ENCODE measurements around the gene ACYP1. TPM values are rescaled to one million over a fixed set of nuclear protein-coding genes. Genes with fewer than 3 reads are reported as not detected.
A peak's percentile ranks its signal among the peaks of the same experiment; 100 is the strongest.

ACYP1 gene
- total RNA-seq, 3 donors from 2014 or later (not counting 1 experiment from before 2014, with no cell fraction given), result 13.3 to 17.4 (median 14.9) TPM

DNA sequence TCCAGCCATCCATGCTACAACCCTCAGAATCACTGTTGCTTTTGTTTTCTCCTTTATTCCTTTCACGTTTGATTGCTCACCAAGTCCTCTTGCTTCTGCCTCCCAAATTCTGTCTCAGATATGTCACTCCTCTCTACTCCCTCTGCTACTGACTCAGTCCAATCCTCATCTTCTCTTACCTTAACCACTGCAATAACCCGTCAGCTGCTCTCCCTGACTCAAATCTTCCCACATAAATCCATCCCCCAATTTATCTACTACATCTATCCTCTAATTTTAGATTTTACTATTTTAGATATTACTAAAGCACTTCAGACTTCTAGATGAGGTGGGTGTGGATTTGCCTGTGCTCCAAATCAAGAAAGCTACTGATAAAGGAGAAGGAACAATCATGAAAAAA is 37.9 kb downstream of the ACYP1 start:
- H3K27ac Mint-ChIP-seq, result no peak overlapping the region
- WGBS (ENCODE audit: insufficient coverage), result 97% methylated on average over 2 of the region's 2 CpGs
- no peaks in the 10 kb centered on the region for H3K9me3 Mint-ChIP-seq
- Histone ChIP-seq H3K27ac (ENCODE audit: low read length) (no peak overlapping the region), H3K27me3 (ENCODE audit: control insufficient read depth, insufficient read depth, low read length) (no peaks in the 10 kb centered on the region), H3K4me1 (ENCODE audit: control insufficient read depth, insufficient read depth, low read length) (no peaks in the 10 kb centered on the region), H3K4me3 (ENCODE audit: low read length) (no peak overlapping the region), H3K36me3 (ENCODE audit: control insufficient read depth, insufficient read depth, low read length) (peaks cover 27% of the 10 kb centered on the region), H3K9me3 (ENCODE audit: control insufficient read depth, insufficient read depth, low read length) (no peaks in the 10 kb centered on the region)
- DNase-seq, result no peak
- TF ChIP-seq, protein P1, sequence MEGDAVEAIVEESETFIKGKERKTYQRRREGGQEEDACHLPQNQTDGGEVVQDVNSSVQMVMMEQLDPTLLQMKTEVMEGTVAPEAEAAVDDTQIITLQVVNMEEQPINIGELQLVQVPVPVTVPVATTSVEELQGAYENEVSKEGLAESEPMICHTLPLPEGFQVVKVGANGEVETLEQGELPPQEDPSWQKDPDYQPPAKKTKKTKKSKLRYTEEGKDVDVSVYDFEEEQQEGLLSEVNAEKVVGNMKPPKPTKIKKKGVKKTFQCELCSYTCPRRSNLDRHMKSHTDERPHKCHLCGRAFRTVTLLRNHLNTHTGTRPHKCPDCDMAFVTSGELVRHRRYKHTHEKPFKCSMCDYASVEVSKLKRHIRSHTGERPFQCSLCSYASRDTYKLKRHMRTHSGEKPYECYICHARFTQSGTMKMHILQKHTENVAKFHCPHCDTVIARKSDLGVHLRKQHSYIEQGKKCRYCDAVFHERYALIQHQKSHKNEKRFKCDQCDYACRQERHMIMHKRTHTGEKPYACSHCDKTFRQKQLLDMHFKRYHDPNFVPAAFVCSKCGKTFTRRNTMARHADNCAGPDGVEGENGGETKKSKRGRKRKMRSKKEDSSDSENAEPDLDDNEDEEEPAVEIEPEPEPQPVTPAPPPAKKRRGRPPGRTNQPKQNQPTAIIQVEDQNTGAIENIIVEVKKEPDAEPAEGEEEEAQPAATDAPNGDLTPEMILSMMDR (IDR thresholded peaks at IDR 0.05), result no peak
- peaks cover 9% of the 10 kb centered on the region for H3K36me3 Mint-ChIP-seq
- ATAC-seq, result no peak
- H3K27me3 Mint-ChIP-seq (ENCODE audit: low read depth in 2 of 2), result no peaks in the 10 kb centered on the region
- intact Hi-C loops (cut with micrococcal nuclease), result no loop called here
- H3K4me1 Mint-ChIP-seq, result no peaks in the 10 kb centered on the region
- H3K4me3 Mint-ChIP-seq, result no peak overlapping the region

DNA sequence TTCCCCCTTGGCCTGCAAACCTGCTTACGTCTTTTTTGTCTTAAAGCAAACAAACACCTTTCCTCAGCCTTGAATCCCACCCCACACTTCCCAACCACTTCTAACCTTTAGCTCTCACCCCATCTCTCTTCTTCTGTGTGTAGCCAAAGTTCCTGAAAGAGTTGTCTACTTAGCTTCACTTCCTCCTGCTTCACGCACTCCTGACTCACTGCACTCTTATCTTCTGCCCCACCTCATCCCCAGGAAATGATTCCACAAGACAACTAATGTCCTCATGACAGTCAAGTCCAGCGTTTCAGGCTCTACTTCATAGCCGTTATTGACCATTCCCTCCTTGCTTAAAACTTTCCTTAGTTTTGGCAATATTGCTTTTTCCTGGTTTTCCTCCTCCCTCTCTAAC is 38.7 kb downstream of the ACYP1 start:
- Histone ChIP-seq H3K4me3 (ENCODE audit: low read length) (no peak overlapping the region), H3K9me3 (ENCODE audit: control insufficient read depth, insufficient read depth, low read length) (no peaks in the 10 kb centered on the region), H3K4me1 (ENCODE audit: control insufficient read depth, insufficient read depth, low read length) (no peaks in the 10 kb centered on the region), H3K36me3 (ENCODE audit: control insufficient read depth, insufficient read depth, low read length) (peaks cover 25% of the 10 kb centered on the region), H3K27me3 (ENCODE audit: control insufficient read depth, insufficient read depth, low read length) (no peaks in the 10 kb centered on the region), H3K27ac (ENCODE audit: low read length) (no peak overlapping the region)
- Mint-ChIP-seq H3K4me3 (no peak overlapping the region), H3K9me3 (no peaks in the 10 kb centered on the region), H3K27ac (no peak overlapping the region), H3K36me3 (peaks cover 3% of the 10 kb centered on the region), H3K27me3 (ENCODE audit: low read depth in 2 of 2) (no peaks in the 10 kb centered on the region), H3K4me1 (no peaks in the 10 kb centered on the region)
- DNase-seq (no peak), ATAC-seq (no peak)
- 63% methylated on average over 4 of the region's 4 CpGs for WGBS (ENCODE audit: insufficient coverage)
- TF ChIP-seq, protein P1 (IDR thresholded peaks at IDR 0.05), result no peak
- intact Hi-C loops (cut with micrococcal nuclease), result no loop called here

DNA sequence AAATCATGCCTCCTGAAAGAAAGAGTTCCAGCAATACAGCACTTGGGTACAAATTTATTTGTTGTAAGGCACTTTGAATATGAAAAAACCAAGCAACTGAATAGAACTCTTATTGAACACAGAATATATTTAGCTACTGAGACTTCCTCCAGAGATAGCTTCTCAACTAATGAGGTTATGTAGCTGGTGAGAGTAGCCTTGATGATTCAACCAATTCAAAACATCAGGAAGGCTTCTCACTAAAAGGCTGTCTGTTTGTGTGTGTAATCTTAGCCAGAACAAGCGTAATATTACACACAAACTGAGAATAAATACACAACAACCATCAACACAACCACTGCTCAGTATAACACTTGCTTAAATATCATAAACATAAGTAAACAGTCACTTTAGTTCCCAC is 40.7 kb downstream of the ACYP1 start:
- 88% methylated on average over 1 of the region's 1 CpG for WGBS (ENCODE audit: insufficient coverage)
- H3K27ac Mint-ChIP-seq, result no peak overlapping the region

DNA sequence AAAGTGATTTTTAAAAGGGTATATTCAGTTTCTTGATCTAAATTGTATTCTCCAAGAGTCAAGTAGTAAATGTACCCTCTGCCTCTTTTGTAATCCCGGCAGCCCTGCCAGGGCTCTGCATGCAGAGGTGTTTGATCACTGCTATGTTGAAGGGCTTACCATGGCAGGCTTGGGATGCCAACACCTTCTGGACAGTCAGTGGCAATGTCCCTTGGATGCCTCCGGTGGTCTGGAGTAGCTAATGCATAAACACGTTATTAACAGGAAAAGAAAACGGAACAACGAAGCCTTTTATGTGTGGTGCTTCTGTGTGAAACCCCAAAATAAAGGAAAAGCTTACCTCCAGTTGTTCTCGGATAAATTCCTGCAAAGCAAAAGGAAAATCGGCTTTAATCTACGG is 41.2 kb downstream of the ACYP1 start:
- Histone ChIP-seq H3K27me3 (ENCODE audit: control insufficient read depth, insufficient read depth, low read length) (no peaks in the 10 kb centered on the region), H3K36me3 (ENCODE audit: control insufficient read depth, insufficient read depth, low read length) (peaks cover 31% of the 10 kb centered on the region), H3K4me3 (ENCODE audit: low read length) (no peak overlapping the region), H3K4me1 (ENCODE audit: control insufficient read depth, insufficient read depth, low read length) (no peaks in the 10 kb centered on the region), H3K27ac (ENCODE audit: low read length) (no peak overlapping the region), H3K9me3 (ENCODE audit: control insufficient read depth, insufficient read depth, low read length) (no peaks in the 10 kb centered on the region)
- peaks cover 8% of the 10 kb centered on the region for H3K36me3 Mint-ChIP-seq
- intact Hi-C loops (cut with micrococcal nuclease), result no loop called here
- no peaks in the 10 kb centered on the region for H3K9me3 Mint-ChIP-seq
- TF ChIP-seq, protein P1 (IDR thresholded peaks at IDR 0.05), result peak; percentile 21
- no peaks in the 10 kb centered on the region for H3K4me1 Mint-ChIP-seq
- no peak overlapping the region for H3K27ac Mint-ChIP-seq
- H3K27me3 Mint-ChIP-seq (ENCODE audit: low read depth in 2 of 2), result no peaks in the 10 kb centered on the region
- ATAC-seq (peak in 1 of 3 donors; percentile 59), DNase-seq (peak in 1 of 2 donors; percentile 23)
- no peak overlapping the region for H3K4me3 Mint-ChIP-seq
- 90% methylated on average over 8 of the region's 8 CpGs for WGBS (ENCODE audit: insufficient coverage)

More for the DNA sequence above, 40.7 kb downstream of the ACYP1 start:
- H3K27ac ChIP-seq (ENCODE audit: low read length), result no peak overlapping the region
- H3K4me3 ChIP-seq (ENCODE audit: low read length), result no peak overlapping the region
- ATAC-seq (no peak), DNase-seq (no peak)
- H3K4me1 ChIP-seq (ENCODE audit: control insufficient read depth, insufficient read depth, low read length), result no peaks in the 10 kb centered on the region
- intact Hi-C loops (cut with micrococcal nuclease), result no loop called here
- H3K9me3 ChIP-seq (ENCODE audit: control insufficient read depth, insufficient read depth, low read length), result no peaks in the 10 kb centered on the region
- H3K4me1 Mint-ChIP-seq, result no peaks in the 10 kb centered on the region
- no peak overlapping the region for H3K4me3 Mint-ChIP-seq
- H3K27me3 Mint-ChIP-seq (ENCODE audit: low read depth in 2 of 2), result no peaks in the 10 kb centered on the region
- no peaks in the 10 kb centered on the region for H3K27me3 ChIP-seq (ENCODE audit: control insufficient read depth, insufficient read depth, low read length)
- peaks cover 8% of the 10 kb centered on the region for H3K36me3 Mint-ChIP-seq
- no peaks in the 10 kb centered on the region for H3K9me3 Mint-ChIP-seq
- TF ChIP-seq, protein P1 (IDR thresholded peaks at IDR 0.05), result no peak
- H3K36me3 ChIP-seq (ENCODE audit: control insufficient read depth, insufficient read depth, low read length), result peaks cover 29% of the 10 kb centered on the region

All from natural killer cell (primary cell).